ENCODE measurements around the gene LAGE3. TPM values are rescaled to one million over a fixed set of nuclear protein-coding genes. Genes with fewer than 3 reads are reported as not detected.

Gene LAGE3
- total RNA-seq, 1 donor from 2014 or later = 20.0 TPM

DNA sequence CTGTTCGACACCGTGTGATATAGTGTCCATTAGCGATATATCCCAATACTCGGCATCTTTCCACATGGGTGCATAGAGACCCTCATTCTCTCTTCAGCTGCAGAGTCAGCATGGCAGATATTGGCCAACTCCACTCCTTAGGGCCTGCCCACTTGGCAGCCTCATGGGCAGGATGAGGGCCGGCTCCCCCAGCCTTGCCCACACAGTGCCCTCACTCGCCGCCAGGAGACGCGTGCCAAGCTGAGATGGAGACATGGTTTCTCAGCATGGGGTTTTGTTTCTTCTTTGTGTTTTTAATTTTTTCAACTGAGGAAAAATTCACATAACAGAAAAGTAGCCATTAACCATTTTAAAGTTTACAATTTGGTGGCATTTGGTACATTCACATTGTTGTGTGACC is 26.3 kb downstream of the LAGE3 start:
- FAIRE-seq = no peak
- TF ChIP-seq EZH2 (IDR thresholded peaks at IDR 0.05; ENCODE audit: insufficient read depth, low read length) (no peak), CTCF (IDR thresholded peaks at IDR 0.05; ENCODE audit: insufficient read depth, low read depth, low read length) (no peak)
- H3K9me3 Mint-ChIP-seq (ENCODE audit: unreplicated experiment) = peaks cover 2% of the 10 kb centered on the region

GRCh38 chrX:154450312-154450711 is 28.8 kb downstream of the LAGE3 start:
- peaks cover 7% of the 10 kb centered on the region for H3K36me3 Mint-ChIP-seq (ENCODE audit: low read depth, unreplicated experiment)

More for the DNA sequence above, 26.3 kb downstream of the LAGE3 start:
- H2AFZ ChIP-seq (ENCODE audit: low read depth, low read length) = no peak overlapping the region
- H3K9ac ChIP-seq (ENCODE audit: low read length) = no peak overlapping the region
- H3K4me1 ChIP-seq (ENCODE audit: insufficient read depth, low read length) = no peaks in the 10 kb centered on the region
- Mint-ChIP-seq H3K27ac (ENCODE audit: unreplicated experiment) (no peak overlapping the region), H3K4me3 (ENCODE audit: unreplicated experiment) (no peak overlapping the region), H3K36me3 (ENCODE audit: low read depth, unreplicated experiment) (peaks cover 7% of the 10 kb centered on the region), H3K27me3 (ENCODE audit: low read depth, unreplicated experiment) (no peaks in the 10 kb centered on the region), H3K4me1 (ENCODE audit: low read depth, unreplicated experiment) (no peaks in the 10 kb centered on the region)
- peaks cover 3% of the 10 kb centered on the region for H4K20me1 ChIP-seq (ENCODE audit: insufficient read depth, low read length)
- H3K27me3 ChIP-seq (ENCODE audit: insufficient read depth, low read length) = no peaks in the 10 kb centered on the region
- H3K79me2 ChIP-seq (ENCODE audit: insufficient read depth, low read length) = no peaks in the 10 kb centered on the region
- no peak overlapping the region for H3K4me3 ChIP-seq (ENCODE audit: insufficient read depth, low read depth, low read length)
- no peak for DNase-seq (ENCODE audit: low read depth)
- no peak overlapping the region for H3K27ac ChIP-seq (ENCODE audit: low read depth, low read length)
- H3K9me3 ChIP-seq (ENCODE audit: insufficient read depth, low read depth, low read length) = no peaks in the 10 kb centered on the region
- H3K36me3 ChIP-seq (ENCODE audit: insufficient read depth, low read length) = no peaks in the 10 kb centered on the region
- no peak overlapping the region for H3K4me2 ChIP-seq (ENCODE audit: low read length)

DNA sequence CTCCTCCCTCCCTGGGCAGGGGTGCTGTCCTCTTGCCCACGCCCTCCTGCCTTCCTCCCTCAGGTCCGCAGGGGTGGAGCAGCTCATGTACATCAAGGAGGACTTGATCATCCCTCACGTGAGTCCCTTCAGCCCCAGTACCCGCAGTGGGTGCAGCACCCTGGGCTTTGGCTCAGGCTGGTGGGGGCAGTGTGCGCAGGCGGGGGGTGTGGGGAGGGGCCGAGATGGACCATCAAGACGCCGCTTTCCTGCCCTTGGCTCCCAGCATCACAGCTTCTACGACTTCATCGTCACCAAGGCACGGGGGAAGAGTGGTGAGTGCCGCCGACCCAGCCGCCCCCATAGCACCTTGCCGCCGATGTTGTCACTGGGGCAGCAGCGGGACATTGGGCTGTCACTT is 29.5 kb downstream of the LAGE3 start:
- no peak overlapping the region for H3K4me3 ChIP-seq (ENCODE audit: insufficient read depth, low read depth, low read length)
- peaks cover 6% of the 10 kb centered on the region for H3K36me3 Mint-ChIP-seq (ENCODE audit: low read depth, unreplicated experiment)
- no peak overlapping the region for H3K9ac ChIP-seq (ENCODE audit: low read length)
- H3K27ac ChIP-seq (ENCODE audit: low read depth, low read length) = no peak overlapping the region
- H3K27ac Mint-ChIP-seq (ENCODE audit: unreplicated experiment) = no peak overlapping the region
- no peak for FAIRE-seq
- TF ChIP-seq EZH2 (IDR thresholded peaks at IDR 0.05; ENCODE audit: insufficient read depth, low read length) (no peak), CTCF (IDR thresholded peaks at IDR 0.05; ENCODE audit: insufficient read depth, low read depth, low read length) (no peak)
- no peaks in the 10 kb centered on the region for H3K4me1 Mint-ChIP-seq (ENCODE audit: low read depth, unreplicated experiment)
- peaks cover 19% of the 10 kb centered on the region for H4K20me1 ChIP-seq (ENCODE audit: insufficient read depth, low read length)
- H3K4me3 Mint-ChIP-seq (ENCODE audit: unreplicated experiment) = no peak overlapping the region
- H3K9me3 Mint-ChIP-seq (ENCODE audit: unreplicated experiment) = peaks cover 1% of the 10 kb centered on the region
- H2AFZ ChIP-seq (ENCODE audit: low read depth, low read length) = no peak overlapping the region
- no peaks in the 10 kb centered on the region for H3K9me3 ChIP-seq (ENCODE audit: insufficient read depth, low read depth, low read length)
- H3K36me3 ChIP-seq (ENCODE audit: insufficient read depth, low read length) = no peaks in the 10 kb centered on the region
- H3K4me1 ChIP-seq (ENCODE audit: insufficient read depth, low read length) = peaks cover 15% of the 10 kb centered on the region
- H3K4me2 ChIP-seq (ENCODE audit: low read length) = no peak overlapping the region
- no peaks in the 10 kb centered on the region for H3K27me3 ChIP-seq (ENCODE audit: insufficient read depth, low read length)
- H3K27me3 Mint-ChIP-seq (ENCODE audit: low read depth, unreplicated experiment) = no peaks in the 10 kb centered on the region
- DNase-seq (ENCODE audit: low read depth) = no peak
- H3K79me2 ChIP-seq (ENCODE audit: insufficient read depth, low read length) = peaks cover 25% of the 10 kb centered on the region

More at GRCh38 chrX:154450312-154450711, 28.8 kb downstream of the LAGE3 start:
- Histone ChIP-seq H3K4me2 (ENCODE audit: low read length) (no peak overlapping the region), H3K27ac (ENCODE audit: low read depth, low read length) (no peak overlapping the region), H3K27me3 (ENCODE audit: insufficient read depth, low read length) (no peaks in the 10 kb centered on the region), H3K4me3 (ENCODE audit: insufficient read depth, low read depth, low read length) (no peak overlapping the region), H3K9ac (ENCODE audit: low read length) (no peak overlapping the region), H3K4me1 (ENCODE audit: insufficient read depth, low read length) (peaks cover 8% of the 10 kb centered on the region), H3K36me3 (ENCODE audit: insufficient read depth, low read length) (no peaks in the 10 kb centered on the region), H3K9me3 (ENCODE audit: insufficient read depth, low read depth, low read length) (no peaks in the 10 kb centered on the region), H3K79me2 (ENCODE audit: insufficient read depth, low read length) (peaks cover 18% of the 10 kb centered on the region), H2AFZ (ENCODE audit: low read depth, low read length) (no peak overlapping the region), H4K20me1 (ENCODE audit: insufficient read depth, low read length) (peaks cover 14% of the 10 kb centered on the region)
- TF ChIP-seq EZH2 (IDR thresholded peaks at IDR 0.05; ENCODE audit: insufficient read depth, low read length) = no peak
- Mint-ChIP-seq H3K4me1 (ENCODE audit: low read depth, unreplicated experiment) (no peaks in the 10 kb centered on the region), H3K27ac (ENCODE audit: unreplicated experiment) (no peak overlapping the region), H3K27me3 (ENCODE audit: low read depth, unreplicated experiment) (no peaks in the 10 kb centered on the region), H3K9me3 (ENCODE audit: unreplicated experiment) (peaks cover 2% of the 10 kb centered on the region), H3K4me3 (ENCODE audit: unreplicated experiment) (no peak overlapping the region)
- no peak for DNase-seq (ENCODE audit: low read depth)
- FAIRE-seq = no peak
